Uterus (tissue), 4 donors: Measurements from ENCODE around the gene RSAD1. TPM values are rescaled to one million over a fixed set of nuclear protein-coding genes. Genes with fewer than 3 reads are reported as not detected.

Source experiments
- DNase-seq, 2 donors: peaks; one replicate each; pipeline ENCODE4 v3.0.0-alpha.2; 2019 to 2020
- H3K27ac ChIP-seq, 2 donors: fragments of 200-600 bp; sonication (generic); 1 replicate in 1 of 2; 2 replicates in 1 of 2; pipeline ENCODE4 v1.5.1; 2016 to 2018
- H3K27me3 ChIP-seq, 2 donors: fragments of 200-600 bp; sonication (generic); one replicate each; pipeline ENCODE4 v1.5.1; 2018 to 2019; ENCODE audit warnings: control low read depth in 1 of 2
- H3K36me3 ChIP-seq, 2 donors: fragments of 200-600 bp; sonication (generic); one replicate each; pipeline ENCODE4 v1.5.1; 2019; ENCODE audit warnings: control low read depth in 1 of 2
- H3K4me1 ChIP-seq, 2 donors: fragments of 200-600 bp; sonication (generic); one replicate each; pipeline ENCODE4 v1.5.1; 2018 to 2019; ENCODE audit warnings: control low read depth in 1 of 2
- H3K4me3 ChIP-seq, 2 donors: fragments of 200-600 bp; sonication (generic); 1 replicate in 1 of 2; 2 replicates in 1 of 2; pipeline ENCODE4 v1.5.1; 2018 to 2019; ENCODE audit warnings: mild to moderate bottlenecking in 1 of 2
- H3K9me3 ChIP-seq, 2 donors: fragments of 200-600 bp; sonication (generic); one replicate each; pipeline ENCODE4 v1.5.1; 2019; ENCODE audit warnings: control low read depth in 1 of 2
- CTCF ChIP-seq, 4 experiments: fragments of 200-600 bp in 2 of 4; fragments of 450-650 bp in 2 of 4; sonication (generic) in 2 of 4; IDR thresholded peaks; one replicate each; pipeline ENCODE4 v1.5.1; 2016 to 2019; ENCODE audit warnings: antibody characterized with exemption in 4 of 4, mild to moderate bottlenecking in 2 of 4, moderate library complexity in 1 of 4
- POLR2A ChIP-seq, 2 donors: fragments of 450-650 bp; IDR thresholded peaks; one replicate each; pipeline ENCODE4 v1.6.1; 2016; ENCODE audit warnings: antibody characterized with exemption in 2 of 2, mild to moderate bottlenecking in 1 of 2, moderate library complexity in 1 of 2
- intact Hi-C: fragments of 100-400 bp; cut with DNase I; formaldehyde crosslinking; loops from one replicate; pipeline ENCODE4 v1.15.1; 2023; ENCODE audit warnings: low total_unique reads
- total RNA-seq, 4 donors: library from RNA; depleted of rRNA in 3 of 4; stranded (reverse); fragments of >200 nt in 3 of 4; gene quantifications; one replicate each; pipeline versions ENCODE4 v1.1.0 to v1.2.4, GENCODE V29; 2014 to 2023
- donor health status: DM: yes; HTN: yes; CAD: no.

The RSAD1 gene
- total RNA-seq, 4 donors from 2014 or later = 12.9 to 42.6 (median 30.7) TPM

DNA sequence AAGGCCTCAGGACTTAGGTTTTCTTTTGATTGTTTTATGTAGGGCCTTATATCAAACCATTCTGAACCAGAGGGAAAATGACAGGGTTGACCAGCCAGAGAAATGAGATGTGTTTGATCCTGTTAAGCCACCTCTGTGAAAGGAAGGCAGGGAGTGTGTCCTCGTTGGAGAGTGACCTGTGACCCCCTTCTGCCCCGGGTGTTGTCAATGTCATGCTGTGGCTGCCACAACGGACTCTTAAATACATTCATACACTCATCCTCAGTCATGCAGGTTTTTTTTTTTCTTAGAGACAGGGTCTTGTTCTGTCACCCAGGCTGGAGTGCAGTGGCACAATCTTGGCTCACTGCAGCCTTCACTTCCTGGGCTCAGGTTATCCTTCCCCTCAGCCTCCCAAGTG, 35.7 kb downstream of the RSAD1 start:
- no peaks in the 10 kb centered on the region for H3K36me3 ChIP-seq
- H3K4me1 ChIP-seq = no peaks in the 10 kb centered on the region
- H3K27ac ChIP-seq = no peak overlapping the region
- DNase-seq = no peak
- H3K4me3 ChIP-seq = no peak overlapping the region
- TF ChIP-seq POLR2A (IDR thresholded peaks at IDR 0.05) = no peak
- no peak for TF ChIP-seq CTCF (IDR thresholded peaks at IDR 0.05)
- H3K9me3 ChIP-seq = no peaks in the 10 kb centered on the region
- intact Hi-C loops = no loop called here
- H3K27me3 ChIP-seq = no peaks in the 10 kb centered on the region

GRCh38 chr17:50514936-50515702, 36.5 kb downstream of the RSAD1 start:
- Histone ChIP-seq H3K27me3 (no peaks in the 10 kb centered on the region), H3K4me3 (no peak overlapping the region), H3K36me3 (no peaks in the 10 kb centered on the region), H3K27ac (no peak overlapping the region), H3K4me1 (no peaks in the 10 kb centered on the region), H3K9me3 (no peaks in the 10 kb centered on the region)
- intact Hi-C loops = no loop called here
- TF ChIP-seq POLR2A (IDR thresholded peaks at IDR 0.05) (no peak), CTCF (IDR thresholded peaks at IDR 0.05) (no peak)
- DNase-seq = no peak

DNA sequence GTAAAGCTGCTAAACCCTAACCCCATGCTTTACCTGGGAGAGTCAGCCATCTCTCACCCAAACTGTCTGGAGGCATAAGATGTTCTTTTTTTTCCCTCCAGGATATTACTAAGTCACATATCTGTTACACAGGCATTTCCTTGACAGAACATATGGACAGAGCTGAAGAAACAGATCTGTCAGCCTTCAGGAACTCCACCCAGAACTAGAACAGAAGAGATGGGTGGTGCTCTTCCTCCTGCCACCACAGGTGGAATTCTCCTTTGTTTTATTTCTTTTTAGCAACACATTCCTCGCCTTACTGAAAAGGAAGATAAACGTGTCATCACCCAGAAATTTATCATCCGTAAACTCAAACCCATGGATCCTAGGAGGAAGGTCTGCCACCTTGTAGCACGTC, 38.4 kb downstream of the RSAD1 start:
- TF ChIP-seq POLR2A (IDR thresholded peaks at IDR 0.05) = no peak
- no peak for TF ChIP-seq CTCF (IDR thresholded peaks at IDR 0.05)
- Histone ChIP-seq H3K36me3 (no peaks in the 10 kb centered on the region), H3K27me3 (no peaks in the 10 kb centered on the region), H3K4me1 (no peaks in the 10 kb centered on the region), H3K4me3 (no peak overlapping the region), H3K9me3 (no peaks in the 10 kb centered on the region), H3K27ac (no peak overlapping the region)
- DNase-seq = no peak
- intact Hi-C loops = no loop called here

GRCh38 chr17:50517504-50518383, 39.1 kb downstream of the RSAD1 start:
- Histone ChIP-seq H3K36me3 (no peaks in the 10 kb centered on the region), H3K9me3 (no peaks in the 10 kb centered on the region), H3K4me1 (no peaks in the 10 kb centered on the region), H3K27me3 (no peaks in the 10 kb centered on the region), H3K27ac (no peak overlapping the region), H3K4me3 (no peak overlapping the region)
- intact Hi-C loops = no loop called here
- DNase-seq = no peak
- TF ChIP-seq POLR2A (IDR thresholded peaks at IDR 0.05) (no peak), CTCF (IDR thresholded peaks at IDR 0.05) (no peak)
